Measurements from ENCODE around the gene CKAP5. TPM values are rescaled to one million over a fixed set of nuclear protein-coding genes. Genes with fewer than 3 reads are reported as not detected.
A peak's percentile ranks its signal among the peaks of the same experiment; 100 is the strongest.

The CKAP5 gene
- total RNA-seq, 1 donor from 2014 or later, result 97.0 TPM

DNA sequence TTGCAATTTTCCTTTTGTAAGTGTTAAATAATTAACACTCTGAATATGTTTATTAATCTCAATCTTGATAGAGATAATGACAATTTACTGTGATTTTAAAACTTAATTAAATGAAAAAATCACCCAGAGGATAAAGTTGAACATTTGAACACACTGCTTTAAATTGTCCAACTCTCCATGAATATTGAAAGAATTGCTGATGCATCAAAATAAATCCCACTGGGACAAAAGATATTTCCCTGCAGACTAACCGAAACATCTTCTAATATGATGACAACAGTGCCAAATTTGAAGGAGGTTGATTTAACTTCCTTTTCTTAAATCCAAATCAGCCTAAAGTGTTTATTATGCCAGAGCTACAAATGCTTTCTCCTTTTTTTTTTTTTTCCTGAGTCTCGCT lies 79.4 kb downstream of the CKAP5 start:
- no peak for DNase-seq (ENCODE audit: low read depth)

DNA sequence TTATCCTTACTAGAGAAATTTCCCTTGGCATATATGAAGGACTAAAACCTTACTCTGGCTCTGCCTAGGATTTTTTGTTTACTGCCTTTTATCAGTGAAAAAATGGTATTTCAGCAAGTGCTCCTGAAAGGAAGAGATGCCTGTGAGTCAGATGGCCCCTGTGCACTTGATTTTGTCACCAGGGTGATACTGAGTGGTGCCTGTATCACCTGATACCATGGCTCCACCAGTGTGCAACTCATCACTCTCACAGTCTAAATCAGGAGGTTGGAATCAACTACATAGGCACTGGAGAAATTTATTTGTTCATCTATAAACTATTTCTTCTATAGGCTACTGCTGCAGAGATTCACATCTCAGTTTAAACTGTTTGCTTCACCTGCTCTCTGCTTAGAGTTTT lies 83.8 kb downstream of the CKAP5 start:
- DNase-seq (ENCODE audit: low read depth), result no peak

DNA sequence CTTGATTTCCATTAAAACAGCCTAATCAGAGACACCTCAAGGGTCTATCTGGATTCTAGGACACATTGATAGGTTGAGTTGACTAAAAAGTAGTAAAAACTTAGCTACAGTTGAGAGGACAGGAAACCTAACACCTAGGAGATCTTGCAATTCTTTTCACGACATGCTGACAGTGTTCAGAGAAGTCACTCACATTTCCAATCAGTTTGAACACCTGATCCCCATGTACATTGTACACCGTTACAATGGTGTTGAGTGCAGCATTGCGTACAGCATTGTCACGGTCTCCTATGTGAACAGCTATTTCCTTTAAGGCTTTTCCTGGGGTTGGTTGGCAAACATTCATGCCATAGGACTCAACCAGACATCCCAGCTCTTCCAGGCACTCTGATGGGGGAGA lies 84.3 kb downstream of the CKAP5 start:
- no peak for DNase-seq (ENCODE audit: low read depth)

DNA sequence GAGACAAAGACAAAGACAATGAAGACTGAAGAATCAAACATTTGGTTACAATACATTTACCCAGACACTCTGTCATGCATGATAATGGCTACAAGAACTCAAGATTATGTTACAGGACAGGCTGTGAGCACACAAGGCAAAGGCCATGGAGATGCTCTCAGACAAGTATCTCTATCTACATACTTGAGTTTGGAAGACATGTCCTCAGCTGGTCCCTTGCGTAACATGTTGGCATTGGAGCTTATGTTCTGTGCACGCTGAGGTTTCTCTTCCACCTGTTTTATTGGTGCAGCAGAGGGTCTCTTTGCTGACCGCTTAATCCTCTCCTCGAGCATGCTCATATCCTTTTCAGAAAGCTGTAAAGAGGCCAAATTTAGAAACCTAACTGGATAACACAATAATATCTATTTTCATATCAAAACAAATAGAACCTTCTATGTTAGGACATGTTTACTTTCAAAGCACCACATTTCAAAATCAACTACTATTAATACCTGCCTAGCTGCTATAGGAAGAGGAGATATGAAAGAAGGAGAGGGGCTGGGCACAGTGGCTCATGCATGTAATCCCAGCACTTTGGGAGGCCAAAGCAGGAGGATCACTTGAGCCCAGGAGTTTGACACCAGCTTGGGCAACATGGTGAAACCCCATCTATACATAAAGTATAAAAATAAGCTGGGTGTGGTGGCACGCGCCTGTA lies 85.5 kb downstream of the CKAP5 start:
- DNase-seq (ENCODE audit: low read depth), result no peak

DNA sequence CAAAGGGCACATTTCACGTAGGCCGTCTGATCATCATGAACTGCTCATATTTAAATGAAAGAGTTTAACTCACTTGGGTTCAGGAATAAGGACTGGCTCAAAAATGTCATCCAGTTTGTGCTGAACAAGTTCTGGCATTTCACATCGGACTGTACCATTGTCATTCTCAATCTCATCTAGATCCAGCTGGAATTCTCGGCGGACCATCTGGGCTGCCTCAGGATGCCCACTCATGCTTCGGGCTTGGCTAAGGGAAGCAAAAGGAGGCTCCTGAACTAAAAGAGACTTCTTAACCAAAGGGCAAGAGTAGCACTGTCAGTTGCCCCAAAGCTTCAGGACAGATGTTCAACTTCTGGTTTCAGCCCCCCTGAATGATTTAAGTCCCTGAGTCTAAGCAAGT lies 86.9 kb downstream of the CKAP5 start:
- DNase-seq (ENCODE audit: low read depth), result no peak

DNA sequence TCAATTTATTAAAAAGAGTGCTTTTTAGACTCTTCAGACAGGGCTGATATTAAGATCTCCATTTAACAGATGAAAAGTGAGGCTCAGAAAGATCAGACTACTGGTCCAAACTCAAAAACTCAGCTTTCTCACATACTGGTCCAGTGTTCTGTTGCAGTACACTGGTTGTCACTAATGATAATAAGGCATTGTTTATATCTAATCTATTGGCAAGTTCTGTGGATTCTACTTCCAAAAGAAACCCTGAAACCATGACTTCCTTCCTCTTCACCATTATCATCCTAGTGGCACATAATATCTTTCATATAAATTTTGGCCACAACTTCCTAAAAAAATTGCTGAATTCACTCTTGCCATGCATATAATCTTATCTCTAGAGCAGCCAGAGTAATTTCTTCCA lies 90.1 kb downstream of the CKAP5 start:
- DNase-seq (ENCODE audit: low read depth), result no peak

DNA sequence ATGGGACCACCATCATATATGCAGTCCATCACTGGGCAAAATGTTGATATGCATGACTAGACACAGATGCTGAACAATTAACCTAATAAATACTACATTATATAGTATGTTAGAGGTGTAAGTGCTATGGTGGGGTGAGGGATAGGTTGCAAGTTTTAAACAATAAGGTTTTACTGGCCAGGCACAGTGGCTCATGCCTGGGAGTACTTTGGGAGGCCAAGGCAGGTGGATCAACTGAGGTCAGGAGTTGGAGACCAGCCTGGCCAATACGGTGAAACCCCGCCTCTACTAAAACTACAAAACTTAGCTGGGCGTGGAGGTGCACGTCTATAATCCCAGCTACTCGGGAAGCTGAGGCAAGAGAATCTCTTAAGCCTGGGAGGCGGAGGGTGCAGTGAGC lies 98.9 kb downstream of the CKAP5 start:
- DNase-seq (ENCODE audit: low read depth), result no peak

DNA sequence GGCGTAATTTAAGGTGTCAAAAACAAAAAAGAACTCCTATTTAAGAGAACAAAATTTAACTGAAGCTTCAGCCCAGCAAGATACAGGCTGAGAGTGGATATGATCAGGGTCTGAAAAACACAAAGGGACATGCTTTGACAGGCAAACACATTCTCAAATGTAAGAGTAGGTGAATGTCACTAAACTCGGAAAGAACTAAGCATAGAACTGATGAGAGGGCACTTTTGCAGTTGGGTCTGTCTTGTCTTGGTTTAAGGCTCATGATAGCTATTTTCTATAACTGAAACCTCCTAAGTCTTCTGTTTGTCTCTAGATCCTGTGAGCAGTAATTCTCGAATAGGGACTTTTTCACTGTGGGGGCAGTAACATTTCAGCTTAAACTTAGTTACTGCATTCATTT lies 100.1 kb downstream of the CKAP5 start:
- DNase-seq (ENCODE audit: low read depth), result no peak

DNA sequence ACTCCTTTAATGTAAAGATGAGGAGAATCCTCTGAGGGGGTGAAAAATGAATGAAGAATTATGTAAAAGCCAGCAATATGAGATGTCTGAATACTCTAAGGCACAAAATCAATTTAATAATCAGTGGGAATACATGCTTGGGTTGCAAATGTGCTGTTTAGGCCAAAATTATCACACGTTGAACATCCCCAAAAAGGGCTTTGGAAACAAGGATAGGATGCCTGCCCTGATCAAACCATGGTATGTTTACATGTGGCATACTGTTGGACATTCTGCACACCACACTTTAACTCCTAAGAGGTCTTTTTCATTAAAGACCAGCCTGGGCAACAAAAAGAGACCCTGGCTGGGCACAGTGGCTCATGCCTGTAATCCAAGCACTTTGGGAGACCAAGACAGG lies 100.8 kb downstream of the CKAP5 start:
- DNase-seq (ENCODE audit: low read depth), result no peak

DNA sequence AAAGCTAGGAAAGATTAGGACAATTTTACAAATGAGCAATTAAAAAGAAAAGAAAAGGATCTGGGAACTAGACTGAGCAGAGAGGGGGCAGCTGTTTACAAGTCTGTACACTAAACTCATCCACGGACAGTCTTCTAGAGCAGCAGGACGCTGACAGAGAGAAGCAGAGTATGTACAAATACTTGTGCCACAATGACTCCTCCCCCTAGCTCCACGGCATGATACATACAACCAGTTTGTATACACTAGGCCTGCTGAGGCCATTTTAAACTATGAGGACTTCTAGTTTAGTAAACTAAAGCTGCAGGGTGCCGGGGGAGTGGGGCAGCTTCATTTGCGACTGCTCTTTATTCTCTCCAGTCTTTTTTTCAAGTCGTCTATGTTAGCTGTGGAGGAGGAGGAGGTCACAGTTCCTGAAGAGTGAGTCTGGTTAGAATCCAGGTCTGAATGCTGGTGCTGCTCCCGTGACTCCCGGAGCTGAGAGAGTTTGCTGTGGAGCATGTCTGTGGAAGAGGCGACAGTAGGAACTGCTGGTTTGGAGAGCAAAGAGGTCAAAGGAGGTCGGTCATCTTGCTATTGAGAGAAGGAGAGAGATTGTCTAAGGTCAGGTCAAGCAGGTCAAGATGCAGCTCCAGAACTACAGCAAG lies 102.3 kb downstream of the CKAP5 start:
- no peak for DNase-seq (ENCODE audit: low read depth)

DNA sequence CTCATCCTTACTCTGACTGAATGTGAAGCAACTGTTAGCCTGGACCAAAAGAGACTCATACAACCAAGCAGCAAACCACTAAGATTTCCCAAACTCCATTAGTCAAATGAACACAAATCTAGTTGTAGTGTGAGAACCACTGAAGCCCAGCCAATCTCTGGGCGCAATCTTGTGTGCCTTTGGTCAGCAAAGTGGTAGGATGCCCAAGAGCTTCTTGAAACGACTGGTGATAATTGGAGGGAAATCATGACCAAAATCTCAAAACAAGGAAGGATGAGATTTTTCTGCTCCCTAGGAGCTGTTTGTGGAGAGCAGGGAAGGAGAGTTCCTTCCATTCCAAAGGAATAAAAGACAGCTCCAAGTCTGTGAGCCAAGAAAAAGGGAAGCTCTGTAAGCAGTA lies 103.0 kb downstream of the CKAP5 start:
- no peak for DNase-seq (ENCODE audit: low read depth)

DNA sequence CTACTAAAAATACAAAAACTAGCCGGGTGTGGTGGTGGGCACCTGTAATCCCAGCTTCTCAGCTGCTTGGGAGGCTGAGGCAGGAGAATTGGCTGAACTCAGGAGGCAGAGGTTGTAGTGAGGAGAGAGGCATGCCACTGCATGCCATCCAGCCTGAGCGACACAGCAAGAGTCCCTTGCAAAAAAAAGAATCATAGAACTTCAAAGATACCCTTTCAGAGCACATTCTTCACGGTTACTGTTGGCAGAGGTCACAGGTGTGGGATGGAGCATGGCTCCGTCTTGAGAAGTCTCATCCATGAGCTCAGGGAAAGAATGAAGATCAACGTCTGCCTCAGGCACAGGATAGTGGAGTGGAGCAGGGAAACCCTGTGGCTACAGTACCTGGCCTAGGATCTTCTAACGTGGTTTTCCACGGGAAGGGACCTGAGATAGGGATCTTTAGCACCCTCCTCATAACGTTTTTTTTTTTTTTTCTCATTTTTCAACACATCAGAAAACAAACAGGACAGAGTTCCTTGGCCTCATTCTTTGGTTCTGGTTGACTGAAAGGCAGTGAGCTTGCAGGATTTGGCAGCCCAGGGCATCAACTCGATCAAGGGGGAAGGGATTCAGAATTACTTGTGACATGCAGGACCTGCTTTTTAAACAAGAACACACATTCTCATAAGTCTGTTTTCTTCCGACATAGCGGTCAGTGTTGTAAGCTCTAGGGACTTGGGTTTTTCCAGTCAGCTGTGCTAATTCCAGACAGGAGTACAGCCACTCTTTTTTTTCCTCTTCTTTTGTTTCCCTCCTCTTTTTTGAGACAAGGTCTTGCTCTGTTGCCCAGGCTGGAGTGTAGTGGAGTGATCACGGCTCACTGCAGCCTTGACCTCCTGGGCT lies 104.2 kb downstream of the CKAP5 start:
- peak; percentile 43 for DNase-seq (ENCODE audit: low read depth)

DNA sequence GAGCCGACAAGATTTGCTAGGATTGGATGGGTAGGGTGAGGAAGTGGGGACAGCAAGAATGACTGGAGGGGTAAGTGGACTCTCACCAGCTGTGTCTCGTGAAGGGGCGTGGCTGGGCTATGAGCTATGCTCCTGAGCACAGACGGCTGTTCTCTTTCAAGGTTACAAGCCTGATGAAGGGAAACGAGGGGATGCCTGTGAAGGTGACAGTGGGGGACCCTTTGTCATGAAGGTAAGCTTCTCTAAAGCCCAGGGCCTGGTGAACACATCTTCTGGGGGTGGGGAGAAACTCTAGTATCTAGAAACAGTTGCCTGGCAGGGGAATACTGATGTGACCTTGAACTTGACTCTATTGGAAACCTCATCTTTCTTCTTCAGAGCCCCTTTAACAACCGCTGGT lies 107.2 kb downstream of the CKAP5 start:
- DNase-seq (ENCODE audit: low read depth), result no peak

DNA sequence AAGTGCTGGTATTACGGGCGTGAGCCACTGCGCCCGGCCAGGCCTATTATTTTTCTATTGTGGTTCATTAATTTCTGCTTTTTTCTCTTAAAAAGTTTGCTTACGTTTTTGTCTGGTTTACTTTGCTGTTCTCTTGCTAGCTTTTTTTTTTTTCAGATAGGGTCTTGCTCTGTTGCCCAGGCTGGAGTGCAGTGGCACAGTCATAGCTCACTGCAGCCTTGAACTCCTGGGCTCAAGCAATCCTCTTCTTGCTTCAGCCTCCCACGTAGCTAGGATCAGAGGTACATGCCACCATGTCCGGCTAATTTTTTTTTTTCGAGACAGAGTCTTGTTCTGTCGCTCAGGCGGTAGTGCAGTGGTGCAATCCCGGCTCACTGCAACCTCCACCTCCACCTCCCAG lies 108.4 kb downstream of the CKAP5 start:
- no peak for DNase-seq (ENCODE audit: low read depth)

DNA sequence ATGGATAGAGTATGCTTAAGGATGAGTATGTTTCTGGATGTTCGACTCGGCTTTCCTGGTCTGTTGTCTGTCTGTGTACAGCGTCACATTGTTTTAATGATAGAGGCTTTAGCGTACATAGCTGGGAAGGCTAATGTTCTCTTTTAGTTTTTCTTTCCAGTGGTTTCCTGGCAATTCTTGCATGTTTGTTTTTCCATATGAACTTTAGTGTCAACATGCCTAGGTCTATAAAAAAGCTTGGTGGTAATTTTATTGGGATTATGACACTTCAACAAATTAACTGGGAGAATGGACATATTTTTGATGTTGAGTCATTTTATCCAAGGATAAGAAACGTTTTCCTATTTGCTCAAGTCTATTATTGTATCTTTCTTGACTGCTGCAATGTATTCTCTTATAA lies 109.5 kb downstream of the CKAP5 start:
- DNase-seq (ENCODE audit: low read depth), result no peak

DNA sequence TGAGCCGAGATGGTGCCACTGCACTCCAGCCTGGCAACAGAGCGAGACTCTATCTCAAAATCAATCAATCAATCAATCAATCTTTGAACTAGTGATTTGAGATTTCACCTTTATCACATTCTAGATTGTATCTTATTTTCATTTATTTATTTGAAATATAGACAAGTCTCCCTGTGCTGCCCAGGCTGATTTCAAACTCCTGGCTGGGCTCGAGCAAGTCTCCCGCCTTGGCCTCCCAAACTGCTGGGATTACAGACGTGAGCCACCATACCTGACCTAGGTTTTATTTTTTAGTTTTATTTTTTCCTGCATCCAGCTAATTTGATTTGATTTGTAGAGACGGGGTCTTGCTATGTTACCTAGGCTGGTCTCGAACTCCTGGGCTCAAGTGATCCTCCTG lies 109.9 kb downstream of the CKAP5 start:
- DNase-seq (ENCODE audit: low read depth), result no peak

DNA sequence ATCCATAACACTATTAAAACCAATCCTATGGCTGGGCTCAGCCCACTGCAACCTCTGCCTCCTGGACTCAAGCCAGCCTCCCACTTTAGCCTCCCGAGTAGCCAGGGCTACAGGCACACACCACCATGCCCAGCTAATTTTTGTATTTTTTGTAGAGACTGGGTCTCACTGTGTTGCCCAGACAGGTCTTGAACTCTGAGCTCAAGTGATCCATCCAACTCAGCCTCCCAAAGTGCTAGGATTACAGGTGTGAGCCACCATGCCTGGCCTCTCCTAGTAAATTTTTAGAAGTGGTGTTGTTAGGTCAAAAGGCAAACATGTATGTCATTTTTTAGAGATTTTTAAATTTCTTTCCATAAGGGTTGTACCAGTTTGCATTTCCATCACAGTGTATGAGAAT lies 112.8 kb downstream of the CKAP5 start:
- DNase-seq (ENCODE audit: low read depth), result no peak

DNA sequence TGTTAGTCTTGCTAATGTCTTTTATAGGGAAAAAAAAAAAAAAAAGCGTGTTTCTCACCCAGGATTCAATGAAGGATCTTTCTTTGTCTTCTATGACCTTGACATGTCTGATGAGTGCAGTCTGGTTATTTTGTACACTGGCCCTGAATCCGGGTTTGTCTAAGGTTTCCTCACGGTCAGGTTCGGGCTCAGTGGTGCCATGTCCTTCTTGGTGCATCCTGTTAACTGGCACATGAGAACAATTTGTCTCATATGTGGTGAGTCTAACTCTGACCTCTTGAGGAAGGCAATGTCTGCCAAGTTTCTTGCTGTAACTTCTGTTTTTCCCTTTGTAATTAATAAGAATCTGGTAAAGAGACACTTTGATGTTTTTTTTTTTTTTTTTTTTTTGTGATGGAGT lies 114.5 kb downstream of the CKAP5 start:
- DNase-seq (ENCODE audit: low read depth), result no peak

DNA sequence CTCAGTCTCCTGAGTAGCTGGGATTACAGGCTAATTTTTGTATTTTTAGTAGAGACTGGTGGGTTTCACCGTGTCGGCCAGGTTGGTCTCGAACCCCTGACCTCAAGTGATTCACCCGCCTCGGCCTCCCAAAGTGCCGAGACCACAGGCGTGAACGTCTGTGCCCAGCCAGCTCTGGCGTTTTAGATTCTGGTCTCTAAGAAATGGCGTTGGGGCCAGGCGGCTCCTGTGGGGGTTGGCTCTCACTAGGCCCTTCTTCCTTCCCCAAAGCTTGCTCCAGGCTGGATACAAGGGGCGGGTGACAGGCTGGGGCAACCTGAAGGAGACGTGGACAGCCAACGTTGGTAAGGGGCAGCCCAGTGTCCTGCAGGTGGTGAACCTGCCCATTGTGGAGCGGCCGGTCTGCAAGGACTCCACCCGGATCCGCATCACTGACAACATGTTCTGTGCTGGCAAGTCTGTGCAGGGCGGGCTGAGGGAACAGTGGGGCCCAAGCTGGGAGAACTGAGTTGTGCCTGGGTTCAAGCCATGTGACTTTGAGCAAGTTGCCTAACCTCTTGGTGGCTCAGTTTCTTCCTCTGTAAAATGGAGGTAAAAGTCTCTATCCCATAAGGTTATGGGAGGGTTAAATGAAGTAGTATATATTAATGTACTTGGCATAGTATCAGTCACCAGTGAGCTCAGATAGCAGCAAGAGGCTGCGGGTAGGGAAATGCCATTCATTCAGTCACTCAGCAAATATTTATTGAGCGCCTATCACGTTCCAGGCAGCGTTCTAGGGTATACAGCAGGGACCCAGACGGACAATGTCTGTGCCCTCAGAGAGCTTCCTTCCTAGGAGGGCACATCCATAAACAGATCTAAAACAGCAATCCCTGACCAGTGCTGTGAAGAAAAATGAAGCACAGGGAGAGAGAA lies 116.7 kb downstream of the CKAP5 start:
- no peak for DNase-seq (ENCODE audit: low read depth)

DNA sequence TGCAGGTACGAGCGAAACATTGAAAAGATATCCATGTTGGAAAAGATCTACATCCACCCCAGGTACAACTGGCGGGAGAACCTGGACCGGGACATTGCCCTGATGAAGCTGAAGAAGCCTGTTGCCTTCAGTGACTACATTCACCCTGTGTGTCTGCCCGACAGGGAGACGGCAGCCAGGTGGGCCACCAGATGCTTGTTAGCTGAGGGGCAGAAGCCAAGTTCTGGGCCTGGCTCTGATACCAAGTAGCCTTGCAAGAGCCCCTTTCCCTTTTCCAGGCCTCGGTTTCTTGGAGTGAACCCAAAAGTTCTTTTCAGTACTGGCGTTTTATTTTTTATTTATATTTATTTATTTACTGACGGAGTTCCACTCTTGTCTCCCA lies 117.4 kb downstream of the CKAP5 start:
- DNase-seq (ENCODE audit: low read depth), result no peak

DNA sequence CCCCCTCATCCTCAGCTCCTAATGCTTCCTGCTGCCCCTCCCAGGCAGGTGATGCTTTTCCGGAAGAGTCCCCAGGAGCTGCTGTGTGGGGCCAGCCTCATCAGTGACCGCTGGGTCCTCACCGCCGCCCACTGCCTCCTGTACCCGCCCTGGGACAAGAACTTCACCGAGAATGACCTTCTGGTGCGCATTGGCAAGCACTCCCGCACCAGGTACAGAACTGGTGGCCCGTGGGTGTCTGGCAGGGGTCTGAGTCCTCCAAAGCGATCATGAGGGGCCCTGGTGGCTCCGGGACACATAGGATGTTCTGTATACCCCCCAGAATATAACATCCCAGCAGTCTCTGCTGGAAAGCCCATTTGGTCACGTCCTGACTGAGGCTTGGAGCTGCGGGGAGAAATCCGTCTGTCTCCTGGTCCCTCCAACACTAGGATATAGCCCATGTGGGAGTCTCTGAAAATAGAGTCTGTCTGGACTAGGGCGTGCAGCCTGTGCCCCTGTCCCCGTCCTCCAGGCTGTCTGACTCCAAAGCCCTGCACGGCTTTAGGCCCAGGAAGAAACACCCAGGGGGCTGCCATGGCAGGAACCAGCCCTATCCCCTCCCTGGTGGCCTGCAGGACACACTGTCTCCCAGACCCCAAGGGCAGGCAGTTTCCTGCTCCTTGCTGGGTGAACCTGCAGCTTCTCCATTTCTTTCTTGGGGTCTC lies 118.0 kb downstream of the CKAP5 start:
- DNase-seq (ENCODE audit: low read depth), result no peak
